ENCODE results near the gene NDRG3. TPM values are rescaled to one million over a fixed set of nuclear protein-coding genes. Genes with fewer than 3 reads are reported as not detected.

NDRG3 gene
- total and polyA plus RNA-seq, 4 donors = 3.1 to 6.3 (median 4.5) TPM

DNA sequence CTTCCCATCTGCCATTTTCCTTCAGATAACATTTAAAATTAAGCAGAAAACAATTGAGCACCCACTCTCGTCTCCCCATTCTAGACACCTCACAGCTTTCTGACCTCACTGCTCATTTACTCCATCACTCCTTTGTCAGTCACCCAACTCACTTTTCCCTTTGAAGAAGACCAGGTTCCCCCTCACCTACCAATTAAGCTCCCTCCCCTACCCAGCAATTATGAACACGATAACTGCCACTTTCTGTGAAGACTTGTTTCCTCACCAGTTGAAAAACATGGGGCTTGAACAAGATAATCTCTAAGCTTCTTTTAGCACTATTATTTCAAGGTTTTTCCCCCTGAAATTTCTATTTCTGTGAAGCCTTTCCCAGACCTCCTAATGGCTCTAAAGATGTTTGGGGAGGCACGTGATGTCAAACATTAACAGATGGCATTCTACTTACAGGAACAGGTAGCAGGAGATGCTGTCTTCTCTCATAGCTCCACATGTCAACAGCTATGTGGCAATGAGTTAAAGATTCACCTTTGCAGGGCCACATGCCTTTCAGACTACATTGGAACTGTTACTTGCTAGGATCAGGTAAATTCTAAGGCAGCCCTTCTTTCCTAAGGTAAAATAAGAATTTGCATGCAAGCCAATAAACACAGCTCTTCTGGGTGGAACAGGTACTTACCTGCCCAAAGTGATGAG lies 75.1 kb downstream of the NDRG3 start:
- Histone ChIP-seq H3K27ac (ENCODE audit: low read depth in 1 of 2, low read length in 2 of 2) (no peak overlapping the region), H3K4me1 (ENCODE audit: control insufficient read depth in 4 of 4, insufficient read depth in 4 of 4, low read length in 3 of 4) (peaks cover 0 to 1% (median 0%) of the 10 kb centered on the region in 4 donors), H3K9ac (ENCODE audit: low read depth in 1 of 2, low read length in 2 of 2) (no peak overlapping the region), H3K36me3 (ENCODE audit: control insufficient read depth in 4 of 4, insufficient read depth in 3 of 4, low read depth in 1 of 4, low read length in 3 of 4) (peaks cover 0 to 7% (median 2%) of the 10 kb centered on the region in 4 donors), H3K4me3 (ENCODE audit: low read depth in 1 of 3, low read length in 3 of 3) (no peak overlapping the region), H3K27me3 (ENCODE audit: control insufficient read depth in 4 of 4, insufficient read depth in 4 of 4, low read length in 3 of 4) (no peaks in the 10 kb centered on the region), H3K9me3 (ENCODE audit: control insufficient read depth in 4 of 4, low read length in 3 of 4) (no peaks in the 10 kb centered on the region)
- TF ChIP-seq FOXA1 (IDR thresholded peaks at IDR 0.05) = no peak
- TF ChIP-seq REST (IDR thresholded peaks at IDR 0.05) = no peak
- TF ChIP-seq SP1 (IDR thresholded peaks at IDR 0.05) = no peak
- TF ChIP-seq CTCF (IDR thresholded peaks at IDR 0.05; ENCODE audit: low read depth, low read length, missing input control) = no peak
- TF ChIP-seq TAF1 (conservative IDR thresholded peaks at IDR 0.05) = no peak
- TF ChIP-seq YY1 (IDR thresholded peaks at IDR 0.05) = no peak
- no peak for TF ChIP-seq JUND (IDR thresholded peaks at IDR 0.05)
- no peak for TF ChIP-seq HNF4G (IDR thresholded peaks at IDR 0.05)
- no peak for TF ChIP-seq FOXA2 (IDR thresholded peaks at IDR 0.05)
- no peak for TF ChIP-seq GABPA (IDR thresholded peaks at IDR 0.05 in 1 of 2, conservative IDR thresholded peaks at IDR 0.05 in 1 of 2)
- WGBS = 93% methylated on average over 3 of the region's 3 CpGs
- DNase-seq (ENCODE audit: low spot score) = no peak

- H3K36me3 ChIP-seq (ENCODE audit: control insufficient read depth in 4 of 4, insufficient read depth in 3 of 4, low read depth in 1 of 4, low read length in 3 of 4) = peaks cover 0 to 18% (median 6%) of the 10 kb centered on the region in 4 donors
- DNase-seq (ENCODE audit: low spot score) = no peak
- WGBS = 88% methylated on average over 4 of the region's 4 CpGs
These were observed 79.6 kb downstream of the NDRG3 start for GRCh38 chr20:36666181-36666740.

DNA sequence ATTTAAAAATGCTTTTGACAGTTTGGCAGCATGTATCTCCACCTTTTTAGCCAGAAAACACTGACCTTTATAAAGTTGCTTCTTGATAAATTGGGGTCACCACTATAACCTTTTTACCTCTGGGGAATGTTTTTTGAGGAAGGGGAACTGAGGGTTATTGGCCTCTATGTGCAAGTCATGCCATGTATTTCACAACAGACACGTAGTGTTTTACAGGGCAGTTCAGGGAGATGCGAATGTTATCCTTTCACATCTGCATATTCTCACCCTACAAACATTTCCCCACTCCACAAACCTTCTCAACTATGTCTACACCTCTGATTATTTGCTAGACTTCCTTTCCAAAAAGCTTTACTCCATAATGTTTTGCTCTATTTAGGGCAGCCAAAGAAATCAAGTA lies 82.9 kb downstream of the NDRG3 start:
- no peak overlapping the region for H3K4me3 ChIP-seq (ENCODE audit: low read depth in 1 of 3, low read length in 3 of 3)
- no peak overlapping the region for H3K9ac ChIP-seq (ENCODE audit: low read depth in 1 of 2, low read length in 2 of 2)
- WGBS = 61% methylated on average over 2 of the region's 2 CpGs
- H3K4me1 ChIP-seq (ENCODE audit: control insufficient read depth in 4 of 4, insufficient read depth in 4 of 4, low read length in 3 of 4) = peaks cover 0 to 2% (median 0%) of the 10 kb centered on the region in 4 donors
- DNase-seq (ENCODE audit: low spot score) = no peak
- H3K9me3 ChIP-seq (ENCODE audit: control insufficient read depth in 4 of 4, low read length in 3 of 4) = no peaks in the 10 kb centered on the region
- TF ChIP-seq ATF3 (IDR thresholded peaks at IDR 0.05) (no peak), RXRA (IDR thresholded peaks at IDR 0.05) (peak in 1 of 2 donors; percentile 16)
- H3K27me3 ChIP-seq (ENCODE audit: control insufficient read depth in 4 of 4, insufficient read depth in 4 of 4, low read length in 3 of 4) = no peaks in the 10 kb centered on the region
- no peak overlapping the region for H3K27ac ChIP-seq (ENCODE audit: low read depth in 1 of 2, low read length in 2 of 2)
- peaks cover 0 to 17% (median 7%) of the 10 kb centered on the region in 4 donors for H3K36me3 ChIP-seq (ENCODE audit: control insufficient read depth in 4 of 4, insufficient read depth in 3 of 4, low read depth in 1 of 4, low read length in 3 of 4)

More at GRCh38 chr20:36666181-36666740, 79.6 kb downstream of the NDRG3 start:
- Histone ChIP-seq H3K4me3 (ENCODE audit: low read depth in 1 of 3, low read length in 3 of 3) (no peak overlapping the region), H3K4me1 (ENCODE audit: control insufficient read depth in 4 of 4, insufficient read depth in 4 of 4, low read length in 3 of 4) (peaks cover 0 to 1% (median 0%) of the 10 kb centered on the region in 4 donors), H3K9me3 (ENCODE audit: control insufficient read depth in 4 of 4, low read length in 3 of 4) (no peaks in the 10 kb centered on the region), H3K27me3 (ENCODE audit: control insufficient read depth in 4 of 4, insufficient read depth in 4 of 4, low read length in 3 of 4) (no peaks in the 10 kb centered on the region), H3K9ac (ENCODE audit: low read depth in 1 of 2, low read length in 2 of 2) (no peak overlapping the region), H3K27ac (ENCODE audit: low read depth in 1 of 2, low read length in 2 of 2) (no peak overlapping the region)
- TF ChIP-seq RXRA (IDR thresholded peaks at IDR 0.05) (no peak), RAD21 (IDR thresholded peaks at IDR 0.05) (peak; percentile 26 to 34)

Data from liver (tissue), 9 donors.